AG04449 (cell line): ENCODE results near the gene PAFAH1B2.
A peak's percentile ranks its signal among the peaks of the same experiment; 100 is the strongest.

Experiments used
- CTCF ChIA-PET: fragments of 350-600 bp; formaldehyde crosslinking; extraction: SDS; loops from one replicate; lab custom pipeline; 2021; ENCODE audit warnings: antibody characterized with exemption; lab: Yijun Ruan, JAX
- POLR2A ChIA-PET: fragments of 400-600, 350-600 bp; formaldehyde crosslinking; extraction: SDS; loops from one replicate; lab custom pipeline; 2020; ENCODE audit warnings: antibody characterized with exemption, inconsistent platforms; lab: Yijun Ruan, JAX
- DNase-seq: peaks from one replicate; pipeline ENCODE4 v3.0.0-alpha.2; 2010; ENCODE audit warnings: low read depth, low spot score
- H3K4me3 ChIP-seq: 2 replicates; pipeline ENCODE4 v1.5.1; 2011; ENCODE audit warnings: low read depth, mild to moderate bottlenecking, control low read depth, low read length
- CTCF ChIP-seq: IDR thresholded peaks from one replicate; pipeline ENCODE4 v1.5.1; 2011; ENCODE audit warnings: mild to moderate bottlenecking, moderate library complexity, low read length, control low read depth, inconsistent platforms; ENCODE audit not compliant: insufficient read depth; ENCODE audit errors: missing control alignments

Gene PAFAH1B2

GRCh38 chr11:117217141-117218084 lies 73.3 kb downstream of the PAFAH1B2 start:
- TF ChIP-seq CTCF = no peak
- ChIA-PET POLR2A (interaction anchor here (1.5 kb wide), 1 partner anchor 18 kb away, joined by 7 read pairs; the partner anchor contains the start of gene TAGLN), CTCF (interaction anchor here (2.2 to 15.2 kb wide), 2 partner anchors 12 to 36 kb away, joined by 6 to 191 read pairs; partner anchors contain the start of genes PCSK7 and RNF214)
- DNase-seq = peak; percentile 59
- H3K4me3 ChIP-seq = no peak overlapping the region

GRCh38 chr11:117218133-117218915 lies 74.2 kb downstream of the PAFAH1B2 start:
- H3K4me3 ChIP-seq = no peak overlapping the region
- TF ChIP-seq CTCF = no peak
- ChIA-PET CTCF (interaction anchor here (0.5 to 15.2 kb wide), 4 partner anchors 12 to 53 kb away, joined by 4 to 191 read pairs (median 5); partner anchors contain the start of genes PCSK7 and RNF214), POLR2A (interaction anchor here (1.5 kb wide), 1 partner anchor 19 kb away, joined by 7 read pairs; the partner anchor contains the start of gene TAGLN)
- no peak for DNase-seq

GRCh38 chr11:117219001-117219400 lies 74.9 kb downstream of the PAFAH1B2 start:
- POLR2A ChIA-PET = interaction anchor here (1.5 kb wide), 1 partner anchor 20 kb away, joined by 7 read pairs; the partner anchor contains the start of gene TAGLN
- H3K4me3 ChIP-seq = no peak overlapping the region
- TF ChIP-seq CTCF = no peak
- DNase-seq = no peak
- CTCF ChIA-PET = interaction anchor here (1.5 to 15.2 kb wide), 2 partner anchors 11 to 22 kb away, joined by 4 to 191 read pairs; partner anchors contain the start of genes PCSK7 and RNF214

- H3K4me3 ChIP-seq = no peak overlapping the region
- no peak for DNase-seq
- ChIA-PET CTCF (interaction anchor here (1.0 to 15.2 kb wide), 3 partner anchors 10 to 47 kb away, joined by 3 to 191 read pairs (median 4); partner anchors contain the start of genes PCSK7 and RNF214), POLR2A (no interaction called here)
- TF ChIP-seq CTCF = no peak
Observed at GRCh38 chr11:117219455-117219854, 75.4 kb downstream of the PAFAH1B2 start.

- ChIA-PET POLR2A (interaction anchor here (1.2 kb wide), 1 partner anchor 11 kb away, joined by 4 read pairs; no protein-coding TSS in a partner anchor), CTCF (interaction anchor here (1.0 to 15.2 kb wide), 4 partner anchors 10 to 48 kb away, joined by 3 to 191 read pairs (median 13); partner anchors contain the start of genes PCSK7 and RNF214)
- no peak for TF ChIP-seq CTCF
- no peak for DNase-seq
- no peak overlapping the region for H3K4me3 ChIP-seq
Observed at GRCh38 chr11:117219995-117220394, 75.9 kb downstream of the PAFAH1B2 start.
